HUES48 (cell line): ENCODE results near the gene PNLIPRP1.

Experiments
- H3K27ac ChIP-seq: one replicate; pipeline ENCODE4 v1.7.0; 2013; ENCODE audit warnings: low read depth, low read length, inconsistent platforms
- H3K27me3 ChIP-seq: 2 replicates; pipeline ENCODE4 v1.6.1; 2013; ENCODE audit warnings: mild to moderate bottlenecking, low read length; ENCODE audit not compliant: control insufficient read depth, insufficient read depth
- H3K36me3 ChIP-seq: 2 replicates; pipeline ENCODE4 v1.6.1; 2013; ENCODE audit warnings: low read length; ENCODE audit not compliant: control insufficient read depth, insufficient read depth
- H3K4me1 ChIP-seq: 2 replicates; pipeline ENCODE4 v1.6.1; 2013; ENCODE audit warnings: mild to moderate bottlenecking, low read length; ENCODE audit not compliant: control insufficient read depth, insufficient read depth
- H3K4me3 ChIP-seq: 2 replicates; pipeline ENCODE4 v1.5.1; 2013; ENCODE audit warnings: mild to moderate bottlenecking, low read depth, low read length
- H3K9ac ChIP-seq: 2 replicates; pipeline ENCODE4 v1.6.1; 2013; ENCODE audit warnings: mild to moderate bottlenecking, low read depth, low read length, moderate library complexity
- H3K9me3 ChIP-seq: 2 replicates; pipeline ENCODE4 v1.6.1; 2013; ENCODE audit warnings: low read length; ENCODE audit not compliant: control insufficient read depth, insufficient read depth

PNLIPRP1 gene

DNA sequence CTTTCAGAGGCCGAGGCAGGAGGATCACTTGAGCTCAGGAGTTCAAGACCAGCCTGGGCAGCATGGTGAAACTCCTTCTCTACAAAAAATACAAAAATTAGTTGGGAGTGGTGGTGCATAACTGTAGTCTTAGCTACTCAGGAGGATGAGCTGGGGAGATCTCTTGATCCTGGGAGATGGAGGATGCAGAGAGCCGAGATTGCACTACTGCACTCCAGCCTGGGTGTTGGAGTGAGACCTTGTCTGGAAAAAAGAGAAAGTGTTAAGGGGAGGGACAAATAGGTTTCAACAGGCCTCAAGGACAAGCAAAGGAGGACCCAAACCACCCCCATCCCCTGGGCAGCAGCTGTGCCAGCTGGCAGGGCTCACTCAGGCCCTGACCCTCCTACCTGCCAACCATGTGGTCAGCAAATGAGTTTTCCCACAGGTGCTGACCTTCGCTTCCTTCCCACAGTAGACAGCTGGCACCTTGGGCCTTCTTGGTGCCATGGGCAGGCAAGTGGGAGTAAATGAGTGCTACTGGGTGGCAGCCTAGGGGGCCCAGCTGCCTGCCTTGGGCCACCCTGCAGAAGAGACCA is 24.5 kb downstream of the PNLIPRP1 start:
- Histone ChIP-seq H3K4me1 (0 out of 2 replicates have a peak, but pooled peaks cover 3% of the 10 kb centered on the region), H3K36me3 (no peaks in the 10 kb centered on the region)

DNA sequence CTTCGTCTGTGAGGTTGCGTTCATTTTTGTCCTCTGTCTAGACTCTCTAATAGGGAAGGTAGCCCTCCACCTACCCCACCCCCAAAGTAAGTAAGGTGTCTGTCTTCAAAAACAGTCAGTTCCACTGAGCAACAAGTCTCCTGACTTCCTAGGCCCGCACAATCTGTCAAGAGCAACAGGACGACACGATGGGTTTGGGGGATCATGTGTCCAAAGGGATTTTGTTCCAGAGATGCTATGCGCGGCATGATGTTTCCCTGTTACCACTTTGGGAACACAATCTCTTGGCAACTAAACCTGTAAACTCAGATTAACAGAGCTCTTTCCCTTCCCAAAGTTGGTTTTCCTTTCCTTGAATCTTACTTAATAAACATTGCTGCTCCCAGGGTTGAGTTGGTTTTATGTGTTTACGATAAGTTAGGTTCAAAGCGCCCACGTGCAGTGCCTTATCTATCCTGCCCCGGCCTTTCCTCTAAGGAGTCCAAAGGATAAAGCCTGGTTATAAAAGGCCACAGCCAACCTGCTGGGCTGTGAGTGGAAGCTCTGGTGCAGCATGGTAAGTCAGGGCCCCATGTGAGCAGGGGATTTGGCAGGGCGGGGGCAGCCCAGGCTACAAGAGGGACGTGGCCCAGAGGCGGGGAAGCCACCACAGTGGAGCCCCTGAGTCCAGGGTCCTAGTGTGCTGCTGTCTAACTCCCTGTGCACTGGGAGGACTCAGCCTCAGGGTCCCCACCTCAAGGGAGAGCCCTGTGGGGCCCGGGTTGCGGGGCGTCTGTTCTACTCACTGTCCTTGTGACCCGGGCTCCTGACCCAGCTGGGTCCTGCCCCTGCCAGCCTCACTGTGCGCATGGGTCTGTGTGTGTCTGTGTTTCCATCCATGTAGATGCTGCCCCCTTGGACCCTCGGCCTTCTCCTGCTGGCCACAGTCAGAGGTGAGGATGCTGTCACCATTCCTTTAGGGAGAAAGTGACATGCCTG is 30.0 kb downstream of the PNLIPRP1 start, which contains the start of gene PNLIPRP2:
TSS of gene PNLIPRP2 (plus strand) at position 531 of the 978 bp plus-strand sequence.
- no peak within 1 kb of the TSS for H3K27ac ChIP-seq
- 0 out of 2 replicates have a peak, but pooled peaks cover 3% of the 10 kb centered on the region for H3K4me1 ChIP-seq
- H3K4me3 ChIP-seq: no peak within 1 kb of the TSS
- H3K27me3 ChIP-seq: no peaks in the 10 kb centered on the region
- no peaks in the 10 kb centered on the region for H3K36me3 ChIP-seq
- H3K9ac ChIP-seq: no peak within 1 kb of the TSS
- H3K9me3 ChIP-seq: no peaks in the 10 kb centered on the region

More for the DNA sequence above, 24.5 kb downstream of the PNLIPRP1 start:
- peaks cover 7% of the 10 kb centered on the region; the same call in 1 of the 2 replicates for H3K27me3 ChIP-seq
- no peak overlapping the region for H3K4me3 ChIP-seq
- no peak overlapping the region for H3K27ac ChIP-seq
- H3K9me3 ChIP-seq: no peaks in the 10 kb centered on the region
- H3K9ac ChIP-seq: no peak overlapping the region

DNA sequence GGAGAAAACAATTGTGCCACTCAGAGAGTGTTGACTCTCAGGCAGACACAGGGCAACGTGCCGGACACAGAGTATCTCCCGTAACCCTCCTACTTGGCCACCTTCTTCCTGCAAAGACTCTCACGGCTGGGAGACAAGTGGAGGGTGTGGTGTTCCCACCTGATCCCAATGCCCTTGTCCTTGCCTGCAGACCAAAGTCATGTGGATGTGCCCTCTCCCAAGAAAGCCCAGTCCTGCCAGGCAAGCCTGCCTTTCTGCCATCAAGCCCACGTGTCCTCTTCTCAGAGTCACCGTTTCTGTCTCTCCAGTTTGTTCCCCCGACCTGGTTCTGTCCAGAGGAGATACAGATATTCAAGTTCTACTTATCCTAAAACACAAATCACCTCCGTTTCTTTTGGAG is 30.7 kb downstream of the PNLIPRP1 start:
- no peak overlapping the region for H3K9ac ChIP-seq
- no peaks in the 10 kb centered on the region for H3K36me3 ChIP-seq
- H3K27ac ChIP-seq: no peak overlapping the region

DNA sequence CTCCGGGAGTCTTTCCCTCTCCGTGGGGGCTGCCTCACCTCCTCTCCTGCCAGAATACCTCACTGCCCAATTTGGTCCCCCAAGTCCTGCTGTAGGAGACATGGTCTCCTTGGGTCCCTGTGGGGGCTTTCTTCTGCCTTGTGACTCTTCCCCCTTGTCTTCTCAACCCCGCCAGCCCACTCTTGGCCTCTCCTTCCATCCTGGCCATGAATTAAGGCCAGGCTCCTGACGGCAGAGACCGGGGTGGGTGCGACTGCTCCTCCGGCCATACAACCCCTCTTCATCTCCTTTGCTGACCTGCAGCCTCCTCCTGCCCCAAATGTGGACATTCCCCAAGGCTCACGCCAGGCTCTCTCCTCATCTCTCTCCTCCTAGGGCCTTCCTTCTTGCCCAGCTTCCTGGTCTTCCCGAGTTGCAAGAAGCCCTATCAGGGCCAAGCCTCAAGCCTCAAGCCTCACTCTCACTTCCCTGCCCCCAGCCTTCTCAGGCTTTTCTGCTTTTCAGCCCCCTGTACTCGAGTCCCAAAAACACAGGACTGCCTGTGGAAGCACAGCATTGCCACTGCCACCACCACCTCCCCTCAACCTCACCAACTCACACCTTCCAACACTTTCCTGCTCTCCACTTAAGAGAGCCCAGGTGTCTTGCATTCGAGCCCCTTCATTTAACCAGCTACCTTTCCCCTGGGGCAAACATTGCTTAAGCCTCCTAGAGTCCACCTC is 31.3 kb downstream of the PNLIPRP1 start:
- Histone ChIP-seq H3K4me3 (no peak overlapping the region), H3K36me3 (no peaks in the 10 kb centered on the region), H3K27ac (no peak overlapping the region), H3K4me1 (0 out of 2 replicates have a peak, but pooled peaks cover 5% of the 10 kb centered on the region), H3K9me3 (no peaks in the 10 kb centered on the region), H3K9ac (no peak overlapping the region), H3K27me3 (peaks cover 8% of the 10 kb centered on the region)

More for the DNA sequence above, 30.7 kb downstream of the PNLIPRP1 start:
- H3K4me3 ChIP-seq: no peak overlapping the region
- H3K4me1 ChIP-seq: 0 out of 2 replicates have a peak, but pooled peaks cover 3% of the 10 kb centered on the region
- H3K27me3 ChIP-seq: peaks cover 2% of the 10 kb centered on the region; the same call in 1 of the 2 replicates
- no peaks in the 10 kb centered on the region for H3K9me3 ChIP-seq

DNA sequence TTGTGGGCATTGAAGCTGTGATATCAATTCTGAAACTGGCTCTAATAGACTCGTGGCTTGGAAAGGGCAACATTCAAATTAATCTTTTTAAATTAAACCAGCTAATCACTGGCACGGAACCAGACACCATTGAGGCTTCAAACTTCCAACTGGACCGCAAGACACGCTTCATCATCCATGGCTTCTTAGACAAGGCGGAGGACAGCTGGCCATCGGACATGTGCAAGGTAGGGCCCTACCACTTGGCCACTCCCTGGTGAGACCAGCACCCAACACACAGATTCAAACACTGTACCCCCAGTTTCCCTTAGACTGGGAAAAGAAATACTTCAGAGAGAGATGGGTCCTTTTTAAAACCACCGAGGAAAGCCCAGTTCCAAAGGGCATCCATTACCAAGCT is 35.1 kb downstream of the PNLIPRP1 start:
- Histone ChIP-seq H3K4me3 (no peak overlapping the region), H3K36me3 (no peaks in the 10 kb centered on the region), H3K4me1 (0 out of 2 replicates have a peak, but pooled peaks cover 3% of the 10 kb centered on the region), H3K27ac (no peak overlapping the region), H3K9me3 (no peaks in the 10 kb centered on the region), H3K9ac (no peak overlapping the region), H3K27me3 (peaks cover 9% of the 10 kb centered on the region)

DNA sequence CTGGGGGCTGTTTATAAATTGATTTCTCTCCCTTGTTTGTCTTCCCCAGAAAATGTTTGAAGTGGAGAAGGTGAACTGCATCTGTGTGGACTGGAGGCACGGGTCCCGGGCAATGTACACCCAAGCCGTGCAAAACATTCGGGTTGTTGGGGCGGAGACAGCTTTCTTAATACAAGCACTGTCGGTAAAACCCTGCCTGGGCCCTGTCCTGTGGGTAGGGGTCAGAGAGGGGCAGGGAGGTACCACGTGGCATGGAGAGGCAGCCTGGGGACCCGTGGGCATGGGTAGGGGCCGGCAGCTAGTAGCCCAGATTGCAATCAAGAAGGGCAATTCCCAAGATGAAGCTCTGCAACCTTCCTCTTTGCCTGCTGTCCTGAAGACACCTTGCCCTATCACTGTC is 36.1 kb downstream of the PNLIPRP1 start:
- no peaks in the 10 kb centered on the region for H3K9me3 ChIP-seq
- H3K4me1 ChIP-seq: 0 out of 2 replicates have a peak, but pooled peaks cover 3% of the 10 kb centered on the region
- H3K36me3 ChIP-seq: no peaks in the 10 kb centered on the region
- H3K4me3 ChIP-seq: no peak overlapping the region
- peaks cover 9% of the 10 kb centered on the region for H3K27me3 ChIP-seq
- H3K27ac ChIP-seq: no peak overlapping the region
- no peak overlapping the region for H3K9ac ChIP-seq

DNA sequence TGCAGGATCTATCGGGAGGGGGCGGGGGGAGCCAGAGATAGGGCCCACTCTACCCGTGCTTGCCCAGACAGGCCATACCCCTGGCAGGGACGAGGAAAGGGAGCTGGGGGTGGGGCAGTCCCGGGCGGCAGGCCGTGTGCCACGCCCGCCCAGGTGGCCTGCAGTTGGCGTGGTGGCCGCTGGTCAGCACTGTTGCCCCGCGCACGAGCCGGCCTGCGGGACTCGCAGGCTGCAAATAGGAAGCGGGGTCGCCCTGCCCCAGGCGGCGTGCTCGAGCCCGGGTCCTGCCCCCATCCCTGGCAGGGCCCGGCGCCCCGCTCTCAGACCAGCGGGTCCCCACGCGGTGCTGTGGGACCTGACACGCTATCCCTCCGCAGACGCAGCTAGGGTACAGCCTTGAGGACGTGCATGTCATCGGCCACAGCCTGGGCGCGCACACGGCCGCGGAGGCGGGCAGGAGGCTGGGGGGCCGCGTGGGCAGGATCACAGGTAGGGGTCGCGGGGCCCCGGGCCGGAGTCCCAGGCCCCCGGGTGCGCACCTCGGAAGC is 36.7 kb downstream of the PNLIPRP1 start:
- H3K4me3 ChIP-seq: peak overlapping the region; percentile 75
- no peak overlapping the region for H3K27ac ChIP-seq
- H3K27me3 ChIP-seq: peaks cover 9% of the 10 kb centered on the region
- H3K36me3 ChIP-seq: no peaks in the 10 kb centered on the region
- H3K9me3 ChIP-seq: no peaks in the 10 kb centered on the region
- 0 out of 2 replicates have a peak, but pooled peaks cover 3% of the 10 kb centered on the region for H3K4me1 ChIP-seq
- 0 out of 2 replicates have a peak overlapping the region, but pooled peaks have one; percentile 48 for H3K9ac ChIP-seq

DNA sequence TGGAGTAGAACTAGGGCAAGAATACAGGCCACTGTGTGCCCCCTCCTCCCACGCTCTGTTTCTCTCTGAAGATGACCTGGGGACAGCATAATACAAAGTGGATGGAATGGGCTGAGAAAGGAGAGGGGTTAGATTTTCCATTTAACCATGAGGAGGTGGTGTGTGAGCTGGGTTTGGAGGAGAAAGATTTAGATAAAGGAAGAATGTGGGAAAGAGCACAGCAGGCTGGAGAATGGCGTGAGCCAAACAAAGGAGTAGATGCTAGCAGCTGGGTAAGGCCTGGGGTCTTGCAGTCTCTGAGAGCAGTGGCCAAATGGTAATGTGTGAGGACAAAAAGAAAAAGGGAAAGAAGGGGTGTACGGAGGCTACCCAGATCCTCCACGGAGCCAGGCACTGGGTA is 38.6 kb downstream of the PNLIPRP1 start:
- Histone ChIP-seq H3K4me3 (no peak overlapping the region), H3K27ac (no peak overlapping the region), H3K36me3 (no peaks in the 10 kb centered on the region), H3K27me3 (peaks cover 9% of the 10 kb centered on the region), H3K4me1 (0 out of 2 replicates have a peak, but pooled peaks cover 3% of the 10 kb centered on the region), H3K9ac (no peak overlapping the region), H3K9me3 (no peaks in the 10 kb centered on the region)

DNA sequence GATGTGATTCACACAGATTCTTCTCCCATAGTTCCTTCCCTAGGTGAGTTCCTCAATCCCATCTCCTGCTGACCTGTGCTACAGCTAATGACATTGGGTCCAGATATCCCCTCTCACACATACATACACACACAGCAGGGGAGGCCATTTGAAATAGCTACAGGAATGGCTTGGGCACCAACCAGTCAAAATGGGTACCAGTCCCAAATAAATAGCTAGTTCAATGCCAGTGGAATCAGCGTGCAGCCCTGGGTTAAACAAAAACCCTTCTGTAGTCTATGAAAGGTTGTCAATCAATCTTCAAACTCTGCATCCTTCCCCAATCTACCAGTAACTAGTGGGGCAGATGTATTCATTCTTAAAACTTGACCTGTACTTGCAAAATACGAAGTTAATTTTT is 39.3 kb downstream of the PNLIPRP1 start:
- peaks cover 9% of the 10 kb centered on the region for H3K27me3 ChIP-seq
- 0 out of 2 replicates have a peak, but pooled peaks cover 3% of the 10 kb centered on the region for H3K4me1 ChIP-seq
- no peak overlapping the region for H3K4me3 ChIP-seq
- H3K9ac ChIP-seq: no peak overlapping the region
- H3K27ac ChIP-seq: no peak overlapping the region
- no peaks in the 10 kb centered on the region for H3K36me3 ChIP-seq
- no peaks in the 10 kb centered on the region for H3K9me3 ChIP-seq

DNA sequence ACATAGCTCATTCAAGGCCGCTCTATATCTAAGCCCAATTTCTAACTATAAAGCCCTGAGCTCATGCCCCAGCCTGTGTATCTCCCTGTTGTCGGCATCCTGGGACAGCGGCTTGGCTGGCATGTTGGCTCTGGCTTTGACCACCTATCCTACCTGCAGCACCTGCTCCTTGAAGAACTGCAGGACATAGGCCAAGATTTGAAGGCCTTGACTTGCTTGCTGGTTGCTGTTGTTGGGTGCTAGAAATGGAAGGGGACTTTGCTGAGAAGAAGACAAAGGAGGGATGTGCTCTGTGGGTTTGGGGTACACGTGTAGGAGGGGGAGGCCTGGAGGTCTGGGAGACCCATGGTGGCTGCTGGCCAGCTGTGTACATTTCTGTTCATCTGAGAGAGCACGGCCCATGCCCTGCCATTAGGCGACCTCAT is 41.1 kb downstream of the PNLIPRP1 start:
- Histone ChIP-seq H3K4me1 (0 out of 2 replicates have a peak, but pooled peaks cover 3% of the 10 kb centered on the region), H3K36me3 (no peaks in the 10 kb centered on the region), H3K9me3 (no peaks in the 10 kb centered on the region), H3K9ac (no peak overlapping the region), H3K27me3 (peaks cover 4% of the 10 kb centered on the region), H3K27ac (no peak overlapping the region), H3K4me3 (no peak overlapping the region)
